UCSD-AML1 (cell line): ENCODE data around the gene SASH1.

Experiments
- DNase-seq: peaks from one replicate; lab custom pipeline; 2025; ENCODE audit not compliant: unreplicated experiment; lab: John Stamatoyannopoulos, UW

The SASH1 gene

GRCh38 chr6:148538261-148539190, 195.9 kb downstream of the SASH1 start:
- DNase-seq: no peak

GRCh38 chr6:148543540-148543939, 200.9 kb downstream of the SASH1 start:
- no peak for DNase-seq

- DNase-seq: no peak
Observed at GRCh38 chr6:148544421-148544820, 201.8 kb downstream of the SASH1 start.

GRCh38 chr6:148545901-148546300, 203.3 kb downstream of the SASH1 start:
- DNase-seq: no peak

- DNase-seq: no peak
Observed at GRCh38 chr6:148547110-148547509, 204.5 kb downstream of the SASH1 start.

- DNase-seq: no peak
Observed at GRCh38 chr6:148548065-148548748, 205.6 kb downstream of the SASH1 start.

- no peak for DNase-seq
Observed at GRCh38 chr6:148548749-148549140, 206.1 kb downstream of the SASH1 start.

- no peak for DNase-seq
Observed at GRCh38 chr6:148550569-148550968, 207.9 kb downstream of the SASH1 start.

- no peak for DNase-seq
Observed at GRCh38 chr6:148551226-148551625, 208.6 kb downstream of the SASH1 start.

GRCh38 chr6:148556410-148556809, 213.8 kb downstream of the SASH1 start:
- no peak for DNase-seq

GRCh38 chr6:148557796-148558321, 215.2 kb downstream of the SASH1 start:
- peak; percentile 51 for DNase-seq

- peak; percentile 39 for DNase-seq
Observed at GRCh38 chr6:148559848-148560433, 217.3 kb downstream of the SASH1 start.

- DNase-seq: no peak
Observed at GRCh38 chr6:148561629-148562028, 219.0 kb downstream of the SASH1 start.

- no peak for DNase-seq
Observed at GRCh38 chr6:148563066-148563465, 220.4 kb downstream of the SASH1 start.

- DNase-seq: no peak
Observed at GRCh38 chr6:148564494-148565035, 221.9 kb downstream of the SASH1 start.

GRCh38 chr6:148565321-148565926, 222.8 kb downstream of the SASH1 start:
- no peak for DNase-seq

- peak; percentile 16 for DNase-seq
Observed at GRCh38 chr6:148565930-148566663, 223.5 kb downstream of the SASH1 start.

GRCh38 chr6:148566664-148567350, 224.2 kb downstream of the SASH1 start:
- no peak for DNase-seq

GRCh38 chr6:148570456-148570855, 227.8 kb downstream of the SASH1 start:
- DNase-seq: peak; percentile 20
